SKM-1 (cell line): Measurements from ENCODE around the gene SPSB3.
"Not testable (repeated sequence)": the region's sequence is repeated elsewhere in the genome, so short reads cannot be mapped to it uniquely, and the experiment has no call there.

Experiments used
- DNase-seq: peaks from one replicate; lab custom pipeline; 2025; ENCODE audit not compliant: unreplicated experiment; lab: John Stamatoyannopoulos, UW

Gene SPSB3

GRCh38 chr16:1744338-1744840, 38.0 kb downstream of the SPSB3 start:
- no peak for DNase-seq

- no peak for DNase-seq
Observed at GRCh38 chr16:1743376-1744337, 38.7 kb downstream of the SPSB3 start.

- DNase-seq = no peak
Observed at GRCh38 chr16:1741553-1742165, 40.7 kb downstream of the SPSB3 start.

DNA sequence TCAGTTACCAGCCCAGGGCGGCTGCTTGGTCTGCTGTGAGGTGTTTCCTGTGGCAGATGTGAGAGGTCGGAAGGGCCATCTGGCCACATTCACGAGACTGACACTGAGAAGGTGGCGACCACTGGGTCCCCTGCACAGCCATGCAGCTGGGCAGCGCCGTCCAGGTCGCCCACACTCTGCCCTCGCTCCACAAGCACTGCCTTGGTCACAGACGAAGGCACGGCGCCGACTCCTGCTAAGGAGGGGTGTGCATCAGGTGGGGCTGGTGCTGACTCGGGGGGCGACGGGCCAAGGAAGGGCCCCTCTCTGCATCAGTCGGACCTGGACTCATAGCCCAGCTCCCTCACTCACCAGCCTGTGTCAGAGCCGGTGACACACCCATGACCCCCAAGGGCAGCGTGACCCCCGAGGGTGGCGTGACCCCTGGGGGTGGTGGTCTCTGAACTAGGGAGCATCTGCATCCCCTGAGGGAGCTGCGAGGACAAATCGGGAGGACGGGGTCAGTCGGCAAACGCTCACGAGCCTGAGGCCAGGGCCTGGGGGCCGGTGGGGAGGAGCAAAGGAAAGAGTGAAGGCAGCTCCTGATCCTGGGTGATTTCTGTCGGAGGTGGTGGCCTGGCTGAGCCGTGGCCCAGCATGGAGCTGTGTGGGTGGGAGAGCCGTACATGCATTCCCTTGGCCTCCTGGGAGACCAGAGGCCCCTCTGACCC, 41.4 kb downstream of the SPSB3 start:
- DNase-seq = no peak

- DNase-seq = no peak
Observed at GRCh38 chr16:1740234-1740633, 42.1 kb downstream of the SPSB3 start.

DNA sequence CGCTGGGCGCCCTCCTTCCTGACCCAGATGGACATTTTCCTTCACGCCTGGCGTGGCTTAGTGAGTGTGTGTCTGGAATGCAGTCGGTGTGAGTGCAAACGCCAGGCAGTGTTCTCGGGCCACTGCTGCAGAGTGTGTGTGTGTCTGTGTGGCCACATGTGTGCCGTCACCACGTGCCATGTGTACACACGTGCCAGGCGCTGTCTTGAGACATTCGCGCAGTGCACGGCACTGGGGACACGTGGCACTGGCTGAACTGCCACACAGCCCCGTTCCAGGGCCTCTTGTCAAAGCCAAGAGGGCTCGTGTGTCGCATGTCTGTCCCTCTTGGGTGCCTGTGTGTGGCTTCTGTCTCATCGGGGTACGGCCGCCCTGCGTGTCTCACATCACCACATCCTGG, 47.6 kb downstream of the SPSB3 start:
- no peak for DNase-seq

- DNase-seq = no peak
Observed at GRCh38 chr16:1734123-1734522, 48.2 kb downstream of the SPSB3 start.

- DNase-seq = not testable (repeated sequence)
Observed at GRCh38 chr16:1732551-1732987, 49.8 kb downstream of the SPSB3 start.

GRCh38 chr16:1732071-1732470, 50.3 kb downstream of the SPSB3 start:
- DNase-seq = no peak

DNA sequence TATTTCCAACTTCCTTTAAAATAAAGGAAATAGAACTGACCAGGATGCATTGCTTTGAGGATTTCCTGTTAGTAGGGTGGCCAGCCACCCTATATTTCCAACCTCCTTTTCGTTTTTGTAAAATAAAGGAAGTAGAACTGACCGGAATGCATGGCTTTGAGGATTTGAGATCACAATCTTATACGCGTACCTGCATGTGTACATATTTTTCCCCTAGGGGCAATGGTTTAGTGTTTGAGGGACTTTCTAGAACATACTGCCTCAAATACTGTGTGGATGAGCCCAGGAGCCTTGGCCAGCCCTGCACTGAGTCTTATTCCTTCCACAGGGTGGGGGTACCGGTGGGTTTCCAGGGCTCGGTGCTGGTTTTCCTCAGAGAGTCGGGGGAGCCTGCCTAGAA, 50.8 kb downstream of the SPSB3 start:
- DNase-seq = no peak

DNA sequence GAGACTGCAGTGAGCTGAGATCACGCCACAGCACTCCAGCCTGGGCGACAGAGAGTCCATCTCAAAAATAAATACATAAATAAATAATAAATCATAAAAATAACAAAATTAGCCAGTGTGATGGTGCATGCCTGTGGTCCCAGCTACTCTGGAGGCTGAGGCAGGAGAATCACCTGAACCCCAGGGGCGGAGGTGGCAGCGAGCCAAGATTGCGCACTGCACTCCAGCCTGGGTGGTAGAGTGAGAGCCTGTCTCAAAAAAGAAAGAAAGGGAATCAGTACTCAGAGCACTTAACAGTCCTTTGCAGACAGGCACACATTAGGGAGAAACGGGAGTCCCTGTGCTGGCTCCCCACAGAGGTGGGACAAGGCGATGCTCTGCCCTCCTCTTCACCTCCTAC, 51.3 kb downstream of the SPSB3 start:
- no peak for DNase-seq

- no peak for DNase-seq
Observed at GRCh38 chr16:1729445-1729844, 52.9 kb downstream of the SPSB3 start.

DNA sequence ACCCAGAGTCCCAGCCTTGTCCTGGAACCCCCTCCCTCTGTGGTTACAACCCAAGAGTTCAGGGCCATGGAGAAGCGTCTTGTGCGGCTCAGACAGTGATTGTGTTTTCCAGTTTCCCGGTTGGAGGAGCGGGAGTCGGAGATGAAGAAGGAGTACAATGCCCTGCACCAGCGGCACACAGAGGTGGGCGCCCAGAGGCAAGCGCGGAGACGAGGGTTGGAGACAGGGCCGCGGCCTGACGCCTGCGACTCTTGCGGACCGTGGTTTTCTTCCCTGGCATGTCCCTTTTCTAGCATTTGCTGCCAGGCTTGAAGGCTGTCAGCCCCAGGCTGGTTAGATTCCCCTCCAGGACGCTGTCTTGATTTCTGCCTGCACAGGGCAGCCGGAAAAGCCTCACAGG, 53.3 kb downstream of the SPSB3 start:
- no peak for DNase-seq

DNA sequence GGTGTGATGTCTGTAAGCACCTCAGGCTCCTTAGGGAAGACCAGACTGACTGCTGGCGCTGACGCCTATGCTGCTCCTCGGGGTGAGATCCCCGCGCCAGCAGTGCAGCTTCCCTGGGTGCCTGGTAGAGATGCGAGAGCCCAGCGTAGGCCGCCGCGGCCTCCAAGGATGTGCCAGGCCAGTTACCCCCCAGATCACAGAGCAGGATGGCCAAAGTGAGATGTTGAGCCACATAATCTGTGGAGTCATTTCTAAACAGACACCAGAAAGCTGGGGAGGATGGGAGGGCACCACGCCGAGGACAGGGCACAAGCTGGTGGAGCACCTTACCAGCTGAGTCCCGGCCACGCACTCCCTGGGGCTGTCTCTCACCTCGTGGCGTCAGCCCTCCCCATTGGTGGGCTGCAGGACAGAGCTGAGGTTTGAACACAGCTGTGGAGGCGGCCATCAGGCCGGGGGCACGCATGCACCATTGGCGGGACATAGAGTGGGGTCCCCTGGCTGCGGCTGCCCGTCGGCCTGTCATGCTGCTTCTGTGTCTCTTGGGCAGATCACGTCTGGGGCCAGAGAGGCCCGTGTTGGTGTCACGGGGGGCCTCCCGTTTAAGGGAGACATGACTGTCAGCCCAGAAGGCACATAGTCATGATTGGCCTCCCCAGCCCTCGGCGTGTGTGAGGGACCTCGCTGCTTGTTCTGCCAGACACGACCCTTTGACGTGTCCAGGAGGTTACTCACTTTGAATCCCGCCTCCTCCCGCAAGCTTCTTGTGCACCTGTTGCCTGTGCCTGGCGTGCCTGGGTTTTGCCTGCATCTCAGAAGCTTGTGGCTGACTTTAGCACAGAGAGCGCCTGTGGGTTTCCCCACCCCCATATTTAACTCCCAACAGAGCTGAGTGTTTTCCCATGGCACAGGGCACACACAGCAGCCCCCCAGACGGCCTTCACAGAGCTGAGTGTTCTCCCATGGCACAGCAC, 54.4 kb downstream of the SPSB3 start:
- DNase-seq = no peak
